Stimulated activated CD8-positive, alpha-beta memory T cell treated with anti-CD3 and anti-CD28 coated beads, Interleukin-15, amount 100 ng/mL, for 24 hours (primary cell): Measurements from ENCODE around the gene OR11L1.

Source experiments
- DNase-seq: peaks from one replicate; pipeline ENCODE4 v3.0.0-alpha.2; 2020; ENCODE audit warnings: low read depth

OR11L1 gene, protein sequence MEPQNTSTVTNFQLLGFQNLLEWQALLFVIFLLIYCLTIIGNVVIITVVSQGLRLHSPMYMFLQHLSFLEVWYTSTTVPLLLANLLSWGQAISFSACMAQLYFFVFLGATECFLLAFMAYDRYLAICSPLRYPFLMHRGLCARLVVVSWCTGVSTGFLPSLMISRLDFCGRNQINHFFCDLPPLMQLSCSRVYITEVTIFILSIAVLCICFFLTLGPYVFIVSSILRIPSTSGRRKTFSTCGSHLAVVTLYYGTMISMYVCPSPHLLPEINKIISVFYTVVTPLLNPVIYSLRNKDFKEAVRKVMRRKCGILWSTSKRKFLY

DNA sequence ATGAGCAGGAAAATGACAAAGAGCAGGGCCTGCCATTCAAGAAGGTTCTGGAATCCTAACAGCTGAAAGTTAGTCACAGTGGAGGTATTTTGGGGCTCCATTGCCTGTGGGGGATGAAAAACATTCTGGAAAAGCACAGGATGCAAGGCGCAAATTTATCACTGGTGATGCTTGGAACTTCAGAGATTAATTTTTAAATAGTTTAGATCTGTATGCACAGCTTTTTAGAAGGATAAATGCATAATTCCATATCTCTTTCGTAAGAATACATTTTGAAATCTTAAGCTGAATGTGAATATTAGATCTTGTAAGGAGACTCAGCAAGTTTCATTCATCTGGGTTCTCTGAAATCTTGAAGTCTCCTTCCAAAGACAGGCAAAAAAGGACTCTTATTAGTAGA, at the start of gene OR11L1:
TSS of gene OR11L1 (minus strand) at position 101 of the 400 bp plus-strand sequence. CDS start at position 101, 0 bp downstream.
- DNase-seq: no peak

DNA sequence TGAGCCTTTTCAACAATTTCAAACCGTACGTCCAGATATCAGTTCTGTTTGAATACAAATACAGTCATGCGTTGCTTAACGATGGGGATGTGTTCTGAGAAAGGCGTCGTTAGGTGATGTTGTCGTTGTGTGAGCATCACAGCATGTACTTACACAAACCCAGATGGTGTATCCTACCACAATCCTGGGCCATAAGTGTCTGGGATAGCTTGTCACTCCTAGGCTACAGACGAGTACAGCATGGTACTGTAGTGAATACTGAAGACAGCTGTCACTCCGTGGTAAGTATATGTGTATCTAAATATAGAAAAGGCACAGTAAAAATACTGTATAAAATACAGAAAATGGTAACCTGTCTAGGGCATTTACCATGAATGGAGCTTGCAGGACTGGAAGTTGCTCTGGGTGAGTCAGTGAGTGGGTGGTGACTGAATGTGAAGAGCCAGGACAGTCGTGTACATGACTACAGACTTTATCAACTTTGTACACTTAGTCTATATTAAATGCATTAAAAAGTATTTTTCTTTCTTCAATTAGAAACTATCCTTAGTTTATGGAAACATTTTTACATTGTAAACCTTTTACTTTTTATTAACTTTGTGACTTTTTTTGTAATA, 43.2 kb upstream of the OR11L1 start:
- DNase-seq: no peak

DNA sequence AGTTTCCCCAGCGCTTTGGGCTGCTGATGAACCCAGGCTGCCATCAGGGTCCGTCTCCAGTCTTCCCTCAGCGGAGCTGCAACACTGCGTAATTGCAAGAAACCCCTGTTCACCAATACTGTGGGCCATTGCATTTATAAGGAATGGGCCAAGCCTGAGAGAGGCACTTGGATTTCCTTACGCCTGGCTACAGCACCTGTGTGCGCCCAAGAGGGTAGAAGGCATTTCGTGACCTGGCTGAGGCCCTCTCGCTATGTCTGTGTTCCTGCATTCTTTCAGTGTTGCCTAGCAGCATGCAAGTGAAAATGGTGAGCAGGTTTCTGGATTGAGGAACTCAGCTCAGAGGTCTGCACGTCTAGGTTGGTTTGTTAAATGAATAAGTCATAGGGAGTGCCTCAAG, 41.6 kb upstream of the OR11L1 start:
- no peak for DNase-seq

DNA sequence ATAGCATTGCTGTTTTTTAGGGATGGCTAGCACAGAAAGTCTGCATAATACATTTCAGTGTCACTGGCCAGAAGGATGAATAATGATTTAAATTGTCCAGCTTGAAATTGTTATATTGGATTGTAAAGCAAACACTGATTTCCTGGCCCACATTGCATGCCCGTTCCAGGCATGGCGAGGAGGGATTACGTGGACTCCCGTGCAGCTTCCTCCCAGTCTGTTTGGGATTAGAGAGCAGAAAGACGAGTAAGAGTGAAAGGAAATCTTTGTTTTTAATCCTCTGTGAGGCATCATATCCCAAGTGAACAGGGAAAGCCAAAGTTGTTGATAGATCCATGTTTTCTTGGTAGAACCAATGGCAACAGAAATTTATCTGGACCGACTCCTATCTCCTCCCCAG, 23.7 kb upstream of the OR11L1 start:
- DNase-seq: no peak

DNA sequence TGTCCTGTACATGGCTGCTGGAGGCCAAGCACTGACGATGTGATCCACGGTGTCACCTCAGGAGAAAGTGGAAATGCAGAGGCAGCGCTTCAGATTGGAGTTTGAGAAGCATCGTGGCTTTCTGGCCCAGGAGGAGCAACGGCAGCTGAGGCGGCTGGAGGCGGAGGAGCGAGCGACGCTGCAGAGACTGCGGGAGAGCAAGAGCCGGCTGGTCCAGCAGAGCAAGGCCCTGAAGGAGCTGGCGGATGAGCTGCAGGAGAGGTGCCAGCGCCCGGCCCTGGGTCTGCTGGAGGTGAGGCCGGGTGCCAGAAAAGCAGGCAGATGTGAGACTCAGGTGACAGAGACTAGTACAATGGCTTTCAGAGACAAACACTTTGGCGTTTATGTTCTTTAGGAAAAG, 22.9 kb upstream of the OR11L1 start:
- DNase-seq: no peak

DNA sequence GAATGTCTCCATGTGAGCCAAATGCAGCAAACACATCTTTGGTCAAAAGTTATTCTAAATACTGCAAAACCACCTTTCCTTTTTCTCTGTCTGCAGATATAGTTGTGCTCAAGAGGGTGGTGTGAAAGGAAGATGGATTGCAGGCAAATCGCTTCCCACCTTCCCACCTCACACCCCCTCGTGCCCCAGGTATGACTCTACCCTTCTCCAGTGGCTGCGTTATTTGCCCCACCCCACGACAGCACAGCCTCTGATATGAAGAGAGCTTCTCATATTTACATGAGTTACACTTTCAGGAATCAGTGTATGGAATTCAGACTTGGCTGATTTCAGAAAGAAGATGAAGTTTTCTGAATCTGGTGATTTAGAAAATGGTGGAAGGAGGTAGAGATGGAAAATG, 21.1 kb upstream of the OR11L1 start:
- no peak for DNase-seq

DNA sequence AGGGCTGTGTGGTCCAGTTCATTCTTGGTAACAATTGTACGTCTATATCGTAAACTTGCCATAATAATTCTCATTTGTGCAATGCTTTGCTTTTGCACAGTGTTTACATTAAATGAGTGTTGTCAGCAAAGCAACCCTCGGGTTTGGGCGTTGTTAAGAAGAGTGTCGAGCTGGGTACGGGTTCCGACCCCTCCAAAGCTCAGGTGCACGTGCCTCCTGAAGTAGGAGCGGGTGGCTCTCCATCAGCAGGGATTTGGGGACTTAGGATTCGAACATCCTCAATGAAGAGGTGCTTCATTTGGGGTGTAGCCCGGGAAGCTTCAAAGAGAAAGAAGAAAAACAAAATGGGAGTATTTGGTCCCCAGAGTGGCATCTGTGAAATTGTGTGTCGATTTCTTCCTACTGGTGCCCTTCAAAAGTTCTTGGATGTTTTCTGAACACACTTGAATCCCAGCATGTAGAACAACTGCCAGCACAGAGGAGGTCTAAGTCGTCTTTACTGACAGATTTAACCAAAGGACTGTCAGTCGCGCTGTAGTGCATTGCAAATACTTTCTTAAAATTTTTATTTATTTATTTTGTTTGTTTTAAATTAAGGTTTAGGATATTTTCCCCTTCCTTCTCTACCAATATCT, 16.4 kb upstream of the OR11L1 start:
- DNase-seq: no peak

DNA sequence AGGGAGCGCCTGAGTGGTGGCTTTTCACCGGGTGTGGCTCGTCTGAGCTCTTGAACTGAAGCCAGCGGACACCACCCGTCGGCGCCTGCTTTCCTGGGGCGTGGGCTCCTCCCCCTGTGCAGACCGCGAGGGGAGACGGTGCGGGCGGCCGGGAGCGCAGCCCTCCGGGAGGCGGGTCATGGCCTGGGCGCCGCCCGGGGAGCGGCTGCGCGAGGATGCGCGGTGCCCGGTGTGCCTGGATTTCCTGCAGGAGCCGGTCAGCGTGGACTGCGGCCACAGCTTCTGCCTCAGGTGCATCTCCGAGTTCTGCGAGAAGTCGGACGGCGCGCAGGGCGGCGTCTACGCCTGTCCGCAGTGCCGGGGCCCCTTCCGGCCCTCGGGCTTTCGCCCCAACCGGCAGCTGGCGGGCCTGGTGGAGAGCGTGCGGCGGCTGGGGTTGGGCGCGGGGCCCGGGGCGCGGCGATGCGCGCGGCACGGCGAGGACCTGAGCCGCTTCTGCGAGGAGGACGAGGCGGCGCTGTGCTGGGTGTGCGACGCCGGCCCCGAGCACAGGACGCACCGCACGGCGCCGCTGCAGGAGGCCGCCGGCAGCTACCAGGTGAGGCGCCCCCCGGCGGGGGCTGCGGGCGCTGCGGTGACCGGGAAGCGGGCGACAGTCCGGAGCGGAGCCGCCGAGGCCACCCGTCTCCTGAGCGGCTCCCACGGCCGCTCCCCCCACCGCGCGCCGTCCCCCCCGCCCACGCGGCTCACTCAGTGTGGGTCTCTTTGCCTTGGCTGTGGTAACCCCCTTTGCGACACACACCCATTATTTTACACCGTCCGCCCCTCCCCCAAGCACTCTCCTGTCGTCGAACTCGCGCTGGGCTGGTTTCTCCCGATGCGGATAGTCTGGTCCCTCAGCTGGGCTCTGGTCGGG, 15.6 kb upstream of the OR11L1 start, which contains the start of gene TRIM58:
TSS of gene TRIM58 (plus strand) at position 119 of the 916 bp plus-strand sequence. CDS start at position 179, 60 bp downstream.
- DNase-seq: no peak

DNA sequence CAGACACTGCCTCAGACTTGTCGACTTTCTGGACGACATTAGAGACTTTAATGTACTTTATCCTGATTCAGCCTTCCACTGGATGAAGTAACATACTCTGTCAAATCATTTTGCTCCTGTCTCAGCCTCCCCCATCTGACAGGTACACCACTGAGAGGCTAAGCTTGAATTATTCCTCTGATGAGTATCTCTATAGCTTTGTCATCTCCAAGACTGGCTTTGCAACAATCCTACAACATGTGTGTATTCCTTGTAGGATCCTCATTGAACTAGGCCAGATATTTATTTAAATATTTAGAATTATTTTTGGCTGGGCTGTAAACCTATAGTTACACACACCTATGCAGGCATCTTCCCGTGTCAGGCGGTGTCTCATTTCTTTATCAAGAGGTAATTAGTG, 14.2 kb upstream of the OR11L1 start:
- DNase-seq: no peak

DNA sequence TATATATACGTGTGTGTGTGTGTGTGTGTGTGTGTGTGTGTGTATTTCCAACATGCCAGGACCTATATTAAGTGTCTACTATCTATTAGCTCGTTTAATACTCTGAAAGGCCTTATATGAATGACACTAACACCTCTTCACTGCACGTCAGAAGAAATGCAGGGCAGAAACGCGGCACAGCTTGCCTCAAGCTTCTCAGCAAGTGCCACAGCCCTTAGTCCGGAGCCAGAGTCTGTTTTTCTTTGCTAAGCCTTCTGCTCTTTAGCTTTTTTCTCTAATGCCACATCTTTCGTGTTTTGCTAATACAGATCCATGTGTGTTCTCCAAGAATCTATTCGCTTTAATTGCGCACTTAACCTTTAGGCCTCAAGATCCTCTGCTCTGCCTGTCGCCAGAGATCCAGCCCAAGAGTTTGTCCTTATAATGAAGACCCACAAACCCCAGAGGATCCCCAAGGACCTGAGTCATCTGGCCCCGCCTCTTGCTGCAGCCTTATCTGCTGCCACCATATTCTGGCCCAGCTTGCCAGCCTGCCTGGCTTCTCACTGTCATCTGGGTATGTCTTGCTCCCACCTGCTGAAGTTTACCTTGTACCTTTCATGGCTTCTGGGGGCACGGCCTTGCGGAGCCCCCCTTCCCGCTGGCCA, 13.3 kb upstream of the OR11L1 start:
- DNase-seq: no peak

DNA sequence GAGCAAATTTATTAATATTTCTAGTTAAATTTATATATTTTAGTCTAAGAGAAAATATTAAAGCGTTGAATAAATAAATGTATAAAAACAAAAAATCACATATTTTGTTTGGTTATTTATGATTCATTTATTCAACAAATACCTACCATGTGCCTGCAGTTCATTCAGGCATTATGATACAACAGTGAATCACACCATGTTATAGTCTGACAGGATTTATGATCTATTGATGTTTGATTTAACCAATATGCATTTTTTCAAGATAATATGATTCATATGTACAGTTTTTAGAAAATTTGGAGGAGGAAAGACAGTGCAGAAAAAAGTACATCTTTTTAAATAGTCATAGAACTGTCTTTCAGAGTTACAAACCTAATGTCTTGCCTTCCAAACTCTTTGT, 7.9 kb upstream of the OR11L1 start:
- no peak for DNase-seq

DNA sequence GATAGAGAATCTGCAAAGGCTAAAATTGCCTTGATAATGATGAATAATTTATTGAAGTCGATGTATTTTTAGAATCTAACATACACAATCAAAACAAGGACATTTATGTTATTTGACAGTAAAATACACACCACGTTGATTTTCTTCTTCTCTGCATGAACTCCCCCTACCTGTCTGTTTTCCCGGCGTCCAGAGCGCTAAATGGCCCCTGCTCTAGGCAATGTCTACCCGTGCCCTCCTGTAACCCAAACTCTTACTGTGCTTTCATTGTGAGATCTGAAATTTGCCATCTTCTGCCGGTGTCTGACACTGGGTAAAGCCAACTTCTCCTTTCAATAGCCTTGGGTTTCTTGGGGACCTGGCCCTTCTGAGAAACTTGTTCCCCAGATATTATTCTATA, 6.7 kb upstream of the OR11L1 start:
- no peak for DNase-seq

DNA sequence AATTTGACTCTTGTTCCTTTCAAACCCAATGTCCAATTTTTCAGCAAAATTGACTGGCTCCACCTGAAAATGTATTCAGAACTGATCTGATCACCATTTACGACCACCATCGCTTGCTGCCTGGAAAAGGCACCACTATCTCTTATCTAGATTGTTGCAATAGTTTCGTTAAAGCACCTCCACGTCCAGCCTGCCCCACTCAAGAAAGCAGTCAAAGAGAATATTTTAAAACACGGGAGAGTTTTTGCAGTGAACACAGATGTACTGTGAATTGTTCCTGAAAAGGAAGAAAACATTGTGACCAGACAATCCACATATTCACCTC, 4.0 kb upstream of the OR11L1 start:
- DNase-seq: no peak

DNA sequence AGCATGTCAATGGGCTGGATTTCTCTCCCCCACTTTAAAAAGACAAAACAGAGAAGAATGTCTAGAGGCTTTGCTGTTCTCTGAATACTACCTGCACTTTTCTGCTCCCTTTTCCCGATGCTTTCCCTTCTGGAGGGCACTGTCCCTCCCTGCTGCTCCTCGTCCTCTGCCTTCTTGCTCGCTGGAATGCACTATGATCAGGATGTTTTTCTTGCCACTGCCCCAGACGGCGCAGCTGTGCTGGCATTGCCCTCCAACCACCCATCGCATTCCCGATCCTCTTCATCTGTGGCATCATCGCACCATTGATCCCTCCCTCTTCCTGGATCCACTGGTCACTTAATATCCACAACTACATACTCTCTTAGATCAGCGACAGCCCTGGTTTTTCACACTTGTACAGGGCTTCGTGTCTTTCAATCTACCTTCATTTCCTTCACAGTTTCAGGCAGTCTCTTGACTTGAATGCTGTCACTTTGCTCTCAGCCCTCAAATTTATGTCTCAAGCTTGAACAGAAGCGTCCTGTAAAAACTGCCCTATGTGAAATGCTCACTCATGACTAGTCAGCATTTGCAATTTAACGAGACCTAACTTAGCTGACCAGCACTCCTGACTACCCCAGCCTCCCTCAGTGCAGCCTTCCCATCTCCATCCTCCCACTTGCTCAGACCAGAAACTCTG, 3.5 kb upstream of the OR11L1 start:
- no peak for DNase-seq

DNA sequence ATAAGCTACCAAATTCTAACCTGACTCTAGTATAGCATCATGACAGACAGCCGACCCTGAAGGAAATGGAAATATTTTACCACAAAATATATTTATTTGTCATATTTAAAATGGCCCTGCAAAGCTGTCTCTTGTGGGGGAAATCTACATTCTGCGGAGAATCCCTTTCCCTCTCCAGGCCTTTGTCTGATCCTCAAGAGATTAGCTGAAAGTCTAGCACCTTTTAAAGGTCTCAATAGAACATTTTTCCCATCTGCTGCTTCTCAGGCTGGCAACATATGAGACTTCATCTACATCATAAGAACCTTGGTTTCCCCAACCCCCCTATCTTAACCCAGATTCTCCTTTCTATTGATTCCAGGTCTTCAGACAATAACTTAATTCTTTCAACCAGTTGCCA, 1.7 kb upstream of the OR11L1 start:
- no peak for DNase-seq

DNA sequence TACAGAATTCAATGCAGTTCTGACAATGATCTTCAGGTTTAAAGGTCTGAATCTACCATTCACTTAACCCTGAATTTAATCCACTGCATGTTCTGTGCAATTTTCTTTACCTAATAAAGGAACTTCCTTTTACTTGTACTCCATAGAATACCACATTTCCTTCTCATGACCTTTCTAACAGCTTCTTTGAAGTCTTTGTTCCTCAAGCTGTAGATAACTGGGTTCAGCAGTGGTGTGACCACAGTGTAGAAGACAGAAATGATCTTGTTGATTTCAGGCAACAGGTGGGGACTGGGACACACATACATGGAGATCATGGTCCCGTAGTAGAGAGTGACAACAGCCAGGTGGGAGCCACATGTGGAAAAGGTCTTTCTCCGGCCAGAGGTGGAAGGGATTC, 878 bp downstream of the OR11L1 start:
- no peak for DNase-seq

DNA sequence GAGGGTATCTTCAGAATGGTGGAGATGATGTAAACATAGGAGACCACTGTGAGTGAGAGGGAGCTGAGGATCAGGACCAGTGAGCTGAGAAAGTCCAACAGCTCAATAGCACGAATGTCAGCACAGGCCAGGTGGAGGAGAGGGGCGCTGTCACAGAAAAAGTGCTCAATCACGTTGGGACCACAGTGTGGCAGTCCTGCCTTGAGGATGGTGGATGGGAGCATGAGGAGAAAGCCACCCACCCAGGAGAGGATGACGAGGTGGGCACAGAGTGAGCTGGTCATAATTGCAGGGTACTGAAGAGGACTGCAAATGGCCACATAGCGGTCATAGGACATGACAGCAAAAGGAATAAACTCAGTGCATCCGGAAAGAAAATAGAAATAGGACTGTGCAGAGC, 8.1 kb downstream of the OR11L1 start:
- no peak for DNase-seq

DNA sequence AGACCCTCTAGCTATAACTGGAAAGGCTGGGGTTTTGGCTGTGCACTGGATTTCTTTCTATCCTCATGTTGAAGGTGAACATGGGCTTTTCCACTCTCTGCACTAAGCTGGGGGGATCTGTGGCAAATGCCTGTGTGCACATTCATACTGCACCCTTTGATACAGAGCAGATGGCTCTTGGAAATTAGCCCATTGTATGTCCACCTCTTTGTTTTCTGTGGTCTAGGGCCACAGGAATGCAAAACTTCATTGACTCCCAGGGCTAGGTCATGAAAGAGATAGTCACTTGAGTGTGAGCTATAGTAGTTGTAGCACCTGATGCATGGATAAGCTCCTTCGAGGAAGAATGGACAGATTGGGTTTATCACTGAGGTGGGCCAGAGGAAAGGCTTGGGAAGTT, 12.0 kb downstream of the OR11L1 start:
- no peak for DNase-seq

DNA sequence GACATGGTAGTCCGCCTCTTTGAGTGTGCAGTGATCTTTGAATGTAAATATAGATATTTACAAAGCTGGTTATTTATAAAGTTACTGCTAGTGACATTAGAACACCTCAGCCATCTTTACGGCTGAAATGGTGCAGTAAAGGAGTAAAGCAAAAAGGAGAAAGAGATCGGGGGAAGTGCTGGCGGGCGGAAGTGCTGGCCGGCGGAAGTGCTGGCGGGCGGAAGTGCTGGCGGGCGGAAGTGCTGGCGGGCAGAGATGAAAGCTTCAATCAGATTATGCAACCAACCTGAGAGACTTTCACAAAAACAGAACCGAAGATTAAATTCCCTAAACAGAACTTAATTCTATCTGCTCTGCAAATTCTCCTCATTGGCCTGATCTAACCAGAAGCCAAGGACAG, 16.3 kb downstream of the OR11L1 start:
- DNase-seq: no peak

DNA sequence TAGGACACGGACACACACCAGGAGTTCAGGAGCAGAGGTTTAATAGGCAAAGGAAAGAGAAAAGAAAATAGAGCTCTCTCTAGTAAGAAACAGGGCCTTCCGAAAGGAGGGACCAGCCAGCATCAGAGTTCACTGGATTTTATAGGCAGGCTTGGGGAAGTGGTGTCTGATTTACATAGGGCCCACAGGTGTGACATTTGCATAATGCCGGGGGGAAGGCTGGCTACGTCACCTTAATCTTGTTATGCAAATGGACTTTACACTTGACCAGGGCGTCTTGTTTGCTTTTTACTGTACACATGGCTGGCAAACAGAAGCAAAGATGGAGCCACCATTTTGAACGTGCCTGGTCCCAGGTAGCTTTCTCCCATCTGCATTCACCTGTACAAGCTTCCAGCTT, 17.7 kb downstream of the OR11L1 start, which contains the start of gene OR14A16:
TSS of gene OR14A16 (minus strand) at position 97 of the 400 bp plus-strand sequence. CDS start 8,390 bp downstream, outside the sequence.
- DNase-seq: no peak

DNA sequence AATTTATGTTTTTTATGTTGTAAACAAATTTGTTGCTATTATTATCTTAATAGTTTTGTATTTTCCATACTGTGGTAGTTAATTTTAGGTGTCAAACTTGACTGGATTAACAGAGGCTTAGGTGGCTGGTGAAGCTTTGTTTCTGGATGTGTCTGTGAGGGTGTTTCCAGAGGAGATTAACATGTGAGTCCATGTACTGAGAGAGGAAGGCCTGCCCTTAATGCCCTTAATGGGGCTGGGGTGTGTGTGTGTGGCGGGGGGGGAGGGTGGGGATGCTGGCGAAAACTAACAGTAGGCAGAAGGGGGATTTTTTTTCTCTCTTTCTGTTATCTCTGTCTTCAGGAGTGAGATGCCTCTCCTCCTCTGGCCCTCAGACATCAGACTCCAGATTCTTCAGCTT, 19.6 kb downstream of the OR11L1 start:
- DNase-seq: no peak
